Activated CD4-positive, alpha-beta T cell treated with anti-CD3 and anti-CD28 coated beads for 24 hours (primary cell): ENCODE data around the gene PRSS16.
A peak's percentile ranks its signal among the peaks of the same experiment; 100 is the strongest.
"Not testable (repeated sequence)": the region's sequence is repeated elsewhere in the genome, so short reads cannot be mapped to it uniquely, and the experiment has no call there.

Experiments used
- DNase-seq, 2 donors: peaks; one replicate each; pipeline ENCODE4 v3.0.0-alpha.2; 2020; ENCODE audit warnings: low read depth in 2 of 2

The PRSS16 gene

GRCh38 chr6:27242589-27243265 lies 4.8 kb upstream of the PRSS16 start:
- DNase-seq, result no peak

- DNase-seq, result no peak
These were observed 1.3 kb downstream of the PRSS16 start for GRCh38 chr6:27248783-27249182.

- DNase-seq, result no peak
These were observed 3.0 kb downstream of the PRSS16 start for GRCh38 chr6:27250277-27251111.

DNA sequence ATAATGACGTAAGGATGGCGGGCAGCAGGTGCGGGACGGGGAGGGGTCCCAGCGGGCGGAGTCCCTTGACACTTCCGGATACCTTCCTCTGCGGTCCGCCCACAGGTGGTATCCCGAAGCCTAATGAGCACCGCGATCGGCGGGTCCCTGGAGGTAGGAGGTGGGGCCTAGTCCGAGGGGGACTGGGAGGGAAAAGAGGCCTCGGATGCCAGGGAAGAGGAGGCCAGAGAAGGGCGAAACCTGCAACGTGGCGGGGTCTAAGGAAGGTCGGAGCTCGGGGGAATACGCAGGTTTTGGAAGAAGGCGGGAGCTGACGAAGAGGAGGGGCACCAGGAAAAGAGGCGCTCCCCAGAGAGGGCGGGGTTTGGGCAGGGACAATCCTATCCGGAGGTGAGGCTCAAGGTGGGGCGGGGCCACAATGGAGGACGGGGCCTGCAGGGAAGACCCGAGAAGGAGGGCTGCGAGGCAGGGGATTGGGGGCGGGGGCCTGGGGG lies 3.7 kb downstream of the PRSS16 start:
- DNase-seq, result peak; percentile 46 to 68

DNA sequence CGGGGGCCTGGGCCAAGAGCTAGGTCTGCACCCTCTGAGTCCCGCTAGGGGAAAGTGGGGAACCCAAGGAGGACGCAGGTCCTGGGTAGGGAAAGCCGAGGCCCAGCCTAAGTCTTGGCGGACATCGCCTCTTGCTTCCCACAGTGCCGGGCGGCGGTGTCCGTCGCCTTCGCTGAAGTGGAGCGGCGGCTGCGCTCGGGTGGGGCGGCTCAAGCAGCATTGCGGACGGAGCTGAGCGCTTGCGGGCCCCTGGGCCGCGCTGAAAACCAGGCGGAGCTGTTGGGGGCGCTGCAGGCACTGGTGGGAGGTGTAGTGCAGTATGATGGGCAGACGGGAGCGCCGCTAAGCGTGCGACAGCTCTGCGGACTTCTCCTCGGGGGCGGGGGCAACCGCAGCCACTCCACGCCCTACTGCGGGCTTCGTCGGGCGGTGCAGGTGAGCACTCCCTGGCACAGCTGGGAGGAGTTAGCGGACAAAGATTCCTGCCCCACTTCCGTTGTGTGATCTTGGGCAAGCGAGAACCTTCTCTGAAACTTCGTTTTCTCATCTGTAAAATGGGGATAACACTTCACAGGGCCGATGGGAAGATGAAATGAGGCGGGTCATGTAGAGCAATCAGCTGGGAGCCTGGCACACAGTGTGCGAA lies 4.2 kb downstream of the PRSS16 start:
- peak; percentile 47 to 54 for DNase-seq

DNA sequence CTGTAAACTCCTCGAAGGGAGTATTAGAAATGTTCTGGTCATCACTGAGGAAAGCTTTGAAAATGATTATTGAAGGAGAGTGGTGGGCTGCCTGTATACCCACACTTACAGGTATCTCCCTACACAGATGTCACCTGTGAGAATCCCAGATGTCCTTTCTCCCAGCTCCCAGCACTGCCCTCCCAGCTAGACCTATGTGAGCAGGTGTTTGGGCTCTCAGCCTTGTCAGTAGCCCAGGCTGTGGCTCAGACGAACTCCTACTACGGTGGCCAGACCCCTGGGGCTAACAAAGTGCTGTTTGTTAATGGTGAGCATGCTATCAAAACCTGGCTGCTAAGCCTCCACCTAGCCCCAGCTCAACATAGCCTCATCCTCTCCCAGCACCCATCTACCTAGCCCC lies 7.1 kb downstream of the PRSS16 start:
- DNase-seq, result no peak

DNA sequence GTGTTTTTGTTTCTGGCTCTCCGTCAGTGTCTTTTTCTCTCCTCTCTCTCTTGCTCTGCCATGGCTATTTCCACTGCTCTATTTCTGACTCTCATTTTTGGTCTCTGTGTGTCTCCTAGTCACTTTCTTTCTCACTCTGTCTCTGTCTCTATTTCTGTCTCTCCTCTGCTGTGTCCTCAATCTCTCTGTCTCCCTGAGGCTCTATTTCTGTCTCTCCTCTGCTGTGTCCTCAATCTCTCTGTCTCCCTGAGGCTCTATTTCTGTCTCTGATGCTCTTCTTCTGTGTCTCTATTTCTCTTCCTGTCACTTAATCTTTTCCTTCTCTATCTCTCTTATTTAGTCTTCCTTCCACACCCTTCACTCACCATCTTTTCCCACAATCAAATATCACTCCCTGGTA lies 8.4 kb downstream of the PRSS16 start:
- DNase-seq, result no peak

GRCh38 chr6:27260369-27260768 lies 12.9 kb downstream of the PRSS16 start:
- no peak for DNase-seq

DNA sequence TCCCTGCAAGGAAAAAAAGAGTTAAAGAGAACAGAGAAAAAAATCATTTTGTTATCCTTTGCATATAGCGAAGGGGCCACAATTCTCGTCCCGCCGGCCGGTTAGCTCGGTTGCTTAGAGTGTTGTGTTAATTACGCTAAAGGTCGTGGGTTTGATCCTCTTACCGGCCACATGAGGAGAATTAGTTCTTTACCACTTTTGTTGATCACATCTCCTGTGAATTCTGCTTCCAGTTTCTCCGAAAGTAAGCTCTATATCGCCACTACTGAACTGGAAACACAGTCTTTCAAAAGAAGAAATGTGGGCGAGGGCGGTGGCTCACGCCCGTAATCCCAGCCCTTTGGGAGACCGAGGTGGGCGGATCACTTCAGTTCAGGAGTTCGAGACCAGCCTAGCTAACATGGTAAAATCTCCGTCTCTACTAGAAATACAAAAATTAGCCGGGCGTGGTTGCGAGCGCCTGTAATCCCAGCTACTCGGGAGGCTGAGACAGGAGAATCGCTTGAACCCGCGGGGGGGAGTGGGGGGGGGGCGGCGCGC lies 13.4 kb downstream of the PRSS16 start:
- no peak for DNase-seq

DNA sequence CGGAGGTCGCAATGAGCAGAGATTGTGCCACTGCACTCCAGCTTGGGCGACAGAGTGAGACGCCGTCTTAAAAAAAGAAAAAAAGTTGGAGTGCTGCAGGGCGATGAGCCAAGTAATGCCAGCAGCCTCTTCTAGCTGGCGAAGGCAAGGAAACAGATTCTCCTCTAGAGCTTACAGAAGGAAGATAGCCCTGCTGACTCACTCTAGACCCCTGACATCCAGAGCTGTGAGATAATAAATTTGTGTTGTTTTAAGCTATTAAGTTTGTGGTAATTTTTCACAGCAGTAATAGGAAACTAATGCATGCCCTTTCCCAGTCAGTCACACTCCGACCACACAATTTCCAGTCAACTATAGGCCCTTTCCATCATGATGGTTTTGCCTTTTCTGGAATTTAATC lies 16.4 kb downstream of the PRSS16 start:
- no peak for DNase-seq

- DNase-seq, result not testable (repeated sequence)
These were observed 19.5 kb downstream of the PRSS16 start for GRCh38 chr6:27267003-27267402.

- no peak for DNase-seq
These were observed 20.4 kb downstream of the PRSS16 start for GRCh38 chr6:27267857-27268434.

GRCh38 chr6:27268803-27269202 lies 21.3 kb downstream of the PRSS16 start:
- no peak for DNase-seq

DNA sequence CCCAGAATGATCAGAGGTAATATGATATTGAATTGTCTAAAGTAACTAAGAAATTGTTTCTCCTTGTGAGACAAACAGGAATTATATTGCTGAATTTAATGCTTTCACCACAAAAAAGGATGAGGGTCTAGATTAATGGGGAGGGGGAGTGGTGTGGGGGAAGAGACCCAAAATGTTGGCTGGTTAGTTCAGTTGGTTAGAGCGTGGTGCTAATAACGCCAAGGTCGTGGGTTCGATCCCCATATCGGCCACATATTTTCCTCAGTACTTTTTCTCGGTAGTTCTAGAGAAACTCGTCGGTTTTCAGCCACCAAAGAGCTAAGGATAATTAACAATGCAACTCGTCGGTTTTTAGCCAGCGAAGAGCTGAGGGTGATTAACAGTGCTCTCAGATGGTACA lies 26.3 kb downstream of the PRSS16 start:
- DNase-seq, result no peak

DNA sequence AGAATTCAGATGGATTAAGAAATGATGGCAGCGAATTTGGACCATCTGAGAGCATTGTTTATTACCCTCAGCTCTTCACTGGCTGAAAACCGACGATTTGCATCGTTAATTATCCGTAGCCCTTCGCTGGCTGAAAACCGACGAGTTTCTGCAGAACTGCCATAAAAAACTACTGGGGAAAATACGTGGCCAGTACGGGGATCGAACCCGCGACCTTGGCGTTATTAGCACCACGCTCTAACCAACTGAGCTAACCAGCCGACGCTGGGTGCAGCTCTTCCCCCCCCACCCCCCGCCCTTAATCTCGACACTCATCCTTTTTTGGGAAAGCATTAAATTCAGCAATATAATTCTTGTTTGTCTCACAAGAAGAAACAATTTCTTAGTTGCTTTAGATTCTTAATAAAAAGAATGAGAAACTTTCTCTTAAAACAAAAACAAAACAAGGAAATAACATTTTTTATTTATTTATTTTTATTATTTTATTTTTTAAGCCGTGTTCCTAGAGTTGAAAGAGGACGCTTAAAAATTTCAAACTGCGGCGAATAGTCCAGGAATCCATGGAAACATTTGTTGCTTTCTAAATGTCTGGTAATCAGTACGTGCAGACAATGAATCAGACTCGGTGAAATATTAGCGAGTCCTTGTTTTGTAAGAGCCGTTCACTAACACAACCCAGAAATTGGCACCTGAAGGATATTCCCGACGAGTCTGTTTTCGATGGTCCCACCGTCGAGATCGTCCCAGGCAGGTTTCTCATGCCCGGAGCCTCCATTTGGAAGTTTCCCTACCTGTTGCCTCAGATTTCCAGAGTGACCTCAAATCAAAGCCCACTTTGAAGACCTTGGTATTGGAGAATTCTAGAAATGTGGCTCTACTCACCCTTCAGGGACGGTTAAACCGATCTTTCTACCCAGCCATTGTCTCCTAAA lies 27.8 kb downstream of the PRSS16 start:
- DNase-seq, result peak in 1 of 2 donors; percentile 9

DNA sequence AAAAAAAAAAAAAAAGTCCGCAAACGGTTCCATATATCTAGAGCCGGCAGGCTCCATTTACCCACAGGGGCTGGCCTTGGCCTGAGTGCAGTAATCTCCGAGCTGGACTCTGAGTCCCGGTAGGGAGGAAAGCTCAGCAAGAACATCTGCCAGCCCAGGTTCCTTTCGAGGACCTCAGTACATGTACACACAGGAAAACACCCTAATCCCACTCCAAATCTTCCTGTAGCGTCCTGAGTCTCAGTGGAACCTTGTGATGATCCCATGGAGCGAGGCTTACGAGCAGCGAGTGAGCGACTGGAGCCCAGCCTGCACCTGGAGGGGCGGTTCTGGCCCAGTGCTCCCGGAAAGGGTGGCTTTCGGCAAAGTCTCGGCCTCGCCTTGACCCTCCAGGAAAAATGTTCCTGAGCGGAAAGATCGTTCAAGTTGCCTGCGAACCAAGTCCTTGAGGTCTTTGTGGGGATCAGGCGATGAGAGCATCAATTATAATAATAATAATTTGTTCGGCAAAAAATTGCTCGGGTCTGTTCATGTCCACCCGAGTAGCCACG lies 32.1 kb downstream of the PRSS16 start:
- DNase-seq, result no peak

DNA sequence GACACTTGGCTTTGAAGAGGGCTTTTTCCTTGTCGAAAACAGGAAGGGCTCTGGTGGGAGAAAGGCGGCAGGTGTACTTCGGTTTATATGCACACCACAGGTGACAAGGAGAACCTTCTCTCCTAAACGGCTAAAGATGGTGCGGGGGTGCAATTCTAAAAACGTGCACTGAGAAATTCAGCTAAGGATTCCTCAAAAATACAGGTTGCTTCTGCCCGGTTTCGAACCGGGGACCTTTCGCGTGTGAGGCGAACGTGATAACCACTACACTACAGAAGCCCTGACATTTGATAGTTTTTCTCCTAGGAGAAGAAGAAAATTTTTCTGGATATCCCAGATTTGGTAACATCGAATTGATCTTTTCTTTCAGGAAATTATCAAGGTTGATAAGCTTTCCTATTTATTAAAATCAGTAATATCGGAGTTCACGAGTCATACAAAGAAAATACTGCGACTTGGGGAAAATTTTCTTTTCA lies 32.6 kb downstream of the PRSS16 start:
- DNase-seq, result peak; percentile 12 to 24

DNA sequence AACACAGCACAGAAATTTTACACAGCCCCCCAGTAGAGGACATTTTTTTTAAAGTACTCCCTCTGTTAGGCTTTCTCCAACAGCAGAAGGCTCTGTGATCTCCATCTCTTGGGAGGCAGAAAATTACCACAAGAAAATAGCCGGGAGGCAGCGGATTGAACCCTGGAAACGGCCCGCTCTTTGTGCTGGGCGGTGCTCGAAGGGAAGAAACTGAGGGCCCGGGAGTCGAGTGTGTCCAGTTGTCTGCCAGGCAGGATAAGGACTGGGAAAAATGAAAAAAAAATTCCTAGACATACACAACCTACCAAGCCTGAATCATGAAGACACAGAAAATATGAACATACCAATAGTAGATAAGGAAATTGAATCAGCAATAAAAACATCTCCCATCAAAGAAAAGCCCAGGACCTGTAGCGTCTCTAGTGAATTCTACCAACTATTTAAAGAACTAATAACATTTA lies 33.1 kb downstream of the PRSS16 start:
- no peak for DNase-seq

DNA sequence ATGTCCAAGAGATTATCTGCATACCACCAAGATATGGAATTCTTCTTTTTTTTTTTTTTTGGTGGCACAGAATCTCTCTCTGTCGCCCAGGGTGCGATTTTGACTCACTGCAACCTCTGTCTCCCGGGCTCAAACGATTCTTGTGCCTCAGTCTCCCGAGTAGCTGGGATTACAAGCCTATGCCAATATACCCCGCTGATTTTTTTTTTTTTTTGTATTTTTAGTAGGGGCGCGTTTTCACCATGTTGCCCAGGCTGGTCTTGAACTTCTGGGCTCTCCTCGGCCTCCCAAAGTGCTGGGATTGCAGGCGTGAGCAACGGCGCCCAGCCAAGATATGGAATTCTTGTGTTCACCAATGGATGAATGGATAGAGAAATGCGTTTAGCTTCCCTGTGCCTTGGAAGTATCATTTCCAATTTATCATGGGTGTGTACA lies 33.6 kb downstream of the PRSS16 start:
- no peak for DNase-seq

DNA sequence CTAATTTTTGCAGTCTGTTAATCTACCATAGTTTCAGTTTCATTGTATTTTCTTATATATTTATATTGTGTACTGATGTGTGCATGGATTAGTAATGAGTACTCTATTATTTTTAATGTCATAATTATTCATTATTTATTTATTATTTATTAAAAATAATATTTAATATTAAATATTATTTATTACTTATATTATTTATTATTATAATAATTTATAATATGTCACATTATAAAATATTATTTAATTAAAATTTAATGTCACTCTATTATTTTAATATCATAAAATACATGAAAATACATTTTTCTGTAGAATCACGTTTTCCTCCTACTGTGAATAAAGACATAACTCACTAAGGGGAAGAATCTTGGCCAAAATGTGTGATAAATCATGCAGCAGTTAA lies 34.1 kb downstream of the PRSS16 start:
- DNase-seq, result no peak
